Heart left ventricle (tissue), 16 donors: ENCODE results near the gene G0S2. TPM values are rescaled to one million over a fixed set of nuclear protein-coding genes. Genes with fewer than 3 reads are reported as not detected.
A peak's percentile ranks its signal among the peaks of the same experiment; 100 is the strongest.
"Not testable (repeated sequence)": the region's sequence is repeated elsewhere in the genome, so short reads cannot be mapped to it uniquely, and the experiment has no call there.

Source experiments
- ATAC-seq, 4 donors: fragments of 200-7000 bp; cut with Tn5 transposase; one replicate each; pipeline ENCODE4 v1.9.1; 2020 to 2022; ENCODE audit warnings: moderate library complexity in 4 of 4, mild to moderate bottlenecking in 3 of 4, moderate number of reproducible peaks in 1 of 4
- DNase-seq, 5 donors: peaks; one replicate each; pipeline ENCODE4 v3.0.0-alpha.2; 2020
- H3K27ac ChIP-seq, 12 donors: fragments of 200-600 bp; sonication (generic) in 4 of 12; one replicate each; pipeline versions ENCODE4 v1.5.0 to v1.8.0; 2016 to 2022; ENCODE audit warnings: mild to moderate bottlenecking in 2 of 12
- H3K27me3 ChIP-seq, 9 donors: fragments of 200-600 bp; sonication (generic) in 2 of 9; one replicate each; pipeline versions ENCODE4 v1.5.1 to v1.8.0; 2016 to 2022; ENCODE audit warnings: mild to moderate bottlenecking in 3 of 9
- H3K36me3 ChIP-seq, 9 donors: fragments of 200-600 bp; sonication (generic) in 2 of 9; one replicate each; pipeline versions ENCODE4 v1.5.0 to v1.8.0; 2018 to 2022; ENCODE audit warnings: mild to moderate bottlenecking in 2 of 9
- H3K4me1 ChIP-seq, 12 donors: fragments of 200-600 bp; sonication (generic) in 4 of 12; one replicate each; pipeline versions ENCODE4 v1.5.0 to v1.8.0; 2016 to 2022; ENCODE audit warnings: mild to moderate bottlenecking in 3 of 12
- H3K4me3 ChIP-seq, 12 donors: fragments of 200-600 bp; sonication (generic) in 4 of 12; one replicate each; pipeline versions ENCODE4 v1.5.0 to v1.8.0; 2017 to 2022; ENCODE audit warnings: mild to moderate bottlenecking in 9 of 12, moderate library complexity in 4 of 12
- H3K9me3 ChIP-seq, 12 donors: fragments of 200-600 bp; sonication (generic) in 4 of 12; one replicate each; pipeline versions ENCODE4 v1.5.0 to v1.8.0; 2016 to 2022; ENCODE audit warnings: mild to moderate bottlenecking in 1 of 12
- POLR2A ChIP-seq, 2 donors: fragments of 450-650 bp; IDR thresholded peaks; one replicate each; pipeline ENCODE4 v1.6.1; 2017; ENCODE audit warnings: antibody characterized with exemption in 2 of 2, mild to moderate bottlenecking in 2 of 2, moderate library complexity in 2 of 2
- WGBS, 4 donors: extraction: QIAGEN DNeasy Blood & Tissue Kit in 2 of 4; methylation state at CpG; one replicate each; pipeline versions ENCODE4 v1.1.5 to v1.1.7; 2013 to 2018; 5-methylcytosine and 5-hydroxymethylcytosine counted together
- intact Hi-C, 10 donors: fragments of 100-400 bp; cut with DNase I; formaldehyde crosslinking; loops; one replicate each; pipeline versions ENCODE4 v1.11.1 to v1.14.2; 2022
- polyA plus RNA-seq, 2 donors: library from polyadenylated mRNA; stranded (reverse); fragments of 200-250 nt; gene quantifications; one replicate each; pipeline ENCODE4 v1.2.3, GENCODE V29; 2013
- total RNA-seq, 9 donors: library from RNA; depleted of rRNA in 2 of 9; stranded (reverse); fragments of >200 nt in 2 of 9; fragmentation: NEBNext Ultra II Directional in 3 of 9; extraction: Animal tissue kit (Norgen Biotek cat#: 25700) in 3 of 9; gene quantifications; one replicate each; pipeline versions ENCODE4 v1.1.0 to v1.2.4, GENCODE V29; 2016 to 2023
- TF ChIP-seq, protein P1 (sequence below), 12 donors: fragments of 200-600 bp; sonication (generic) in 4 of 12; IDR thresholded peaks; one replicate each; pipeline versions ENCODE4 v1.5.0 to v1.8.0; 2018 to 2022; ENCODE audit warnings: antibody characterized with exemption in 12 of 12, mild to moderate bottlenecking in 5 of 12
- donor health status: ischemic (EF 13 %, LVEDD 7.1; RV severe dilation, severe dysfunction).
- donor health status: healthy with polysubstance abuse.
- donor health status: DM: no; HTN: yes; CAD: no.
- donor health status: DM: no; HTN: no; CAD: no.
- donor health status: ischemic (EF 25% LVEDD 6.9; RV normal size, moderate dysfunction).
- donor health status: ischemic (EF 25% LVEDD 5.7; RV mildly dilated, moderate dysfunction).
- donor health status: healthy.
- donor health status: DM: yes; HTN: yes; CAD: no.
- donor health status: ischemic (EF 35%, LVEDD 5.7; RV mildly dilated, moderate dysfunction).
- donor health status: nonischemic (EF 11% LVEDD 7.7; RV severe dilation, severe dysfunction).
- donor health status: DM: yes; HTN: yes; CAD: no.
- donor health status: PGD.
- donor health status: ischemic (EF 29% LVEDD 5.4; RV normal size, mild dysfunction).
- donor health status: nonischemic (EF 23%, LVEDD 6.1; RV moderate dilation, normal function).

Gene G0S2
- total and polyA plus RNA-seq, 11 donors, result 87.6 to 600 (median 212) TPM

DNA sequence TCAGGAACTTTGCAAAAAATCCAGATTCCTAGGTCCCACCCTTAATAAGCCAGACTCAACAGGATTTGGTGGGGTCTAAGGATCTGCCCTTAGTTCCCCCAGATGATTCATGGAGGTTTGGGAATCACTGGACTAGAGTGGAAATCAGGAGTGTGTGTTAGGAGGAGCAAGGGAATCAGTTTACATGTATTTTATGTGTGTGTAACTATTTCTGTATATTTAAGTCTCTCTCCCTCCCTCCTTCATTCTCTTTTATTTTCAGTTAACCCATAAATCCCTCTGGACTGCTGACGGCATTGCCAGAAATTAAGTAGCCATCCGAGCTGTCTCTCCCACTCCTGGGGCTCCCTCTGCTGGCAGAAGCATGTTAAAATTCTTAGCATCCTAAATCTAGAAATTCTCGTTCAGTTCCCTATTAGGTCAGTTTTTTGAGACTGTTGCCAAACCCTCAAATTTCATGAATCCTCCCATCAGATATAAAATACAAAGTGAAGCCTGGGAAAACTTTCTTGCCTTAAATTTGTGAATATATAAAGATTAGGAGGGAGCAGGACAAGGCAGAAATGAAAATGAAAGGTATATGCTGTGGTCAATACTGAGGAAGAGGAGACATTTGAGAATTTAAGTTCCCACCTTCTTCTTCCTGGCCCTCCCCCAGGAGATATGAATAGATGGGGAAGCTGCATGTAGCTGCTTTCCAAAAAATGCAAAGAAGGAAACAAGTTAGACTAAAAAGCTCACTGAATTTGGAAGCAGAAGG lies 17.7 kb downstream of the G0S2 start:
- intact Hi-C loops, result loop anchor here (1.0 to 10.0 kb wide), 19 partner anchors 50 to 124 kb away; no protein-coding TSS in a partner anchor
- Histone ChIP-seq H3K36me3 (no peaks in the 10 kb centered on the region), H3K9me3 (no peaks in the 10 kb centered on the region), H3K4me1 (peaks cover 0 to 46% (median 14%) of the 10 kb centered on the region in 12 donors), H3K4me3 (no peak overlapping the region), H3K27me3 (no peaks in the 10 kb centered on the region), H3K27ac (peak overlapping the region in 5 of 12 donors; percentile 17 to 56 (median 49))
- peak; percentile 68 to 85 (median 80) for DNase-seq
- TF ChIP-seq, protein P1, sequence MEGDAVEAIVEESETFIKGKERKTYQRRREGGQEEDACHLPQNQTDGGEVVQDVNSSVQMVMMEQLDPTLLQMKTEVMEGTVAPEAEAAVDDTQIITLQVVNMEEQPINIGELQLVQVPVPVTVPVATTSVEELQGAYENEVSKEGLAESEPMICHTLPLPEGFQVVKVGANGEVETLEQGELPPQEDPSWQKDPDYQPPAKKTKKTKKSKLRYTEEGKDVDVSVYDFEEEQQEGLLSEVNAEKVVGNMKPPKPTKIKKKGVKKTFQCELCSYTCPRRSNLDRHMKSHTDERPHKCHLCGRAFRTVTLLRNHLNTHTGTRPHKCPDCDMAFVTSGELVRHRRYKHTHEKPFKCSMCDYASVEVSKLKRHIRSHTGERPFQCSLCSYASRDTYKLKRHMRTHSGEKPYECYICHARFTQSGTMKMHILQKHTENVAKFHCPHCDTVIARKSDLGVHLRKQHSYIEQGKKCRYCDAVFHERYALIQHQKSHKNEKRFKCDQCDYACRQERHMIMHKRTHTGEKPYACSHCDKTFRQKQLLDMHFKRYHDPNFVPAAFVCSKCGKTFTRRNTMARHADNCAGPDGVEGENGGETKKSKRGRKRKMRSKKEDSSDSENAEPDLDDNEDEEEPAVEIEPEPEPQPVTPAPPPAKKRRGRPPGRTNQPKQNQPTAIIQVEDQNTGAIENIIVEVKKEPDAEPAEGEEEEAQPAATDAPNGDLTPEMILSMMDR (IDR thresholded peaks at IDR 0.05), result peak; percentile 78 to 94 (median 85)
- no peak for TF ChIP-seq POLR2A (IDR thresholded peaks at IDR 0.05)
- WGBS, 4 donors, result 0 to 4% (median 2%) methylated on average over 3 of the region's 3 CpGs
- peak in 3 of 4 donors; percentile 56 to 78 (median 61) for ATAC-seq

DNA sequence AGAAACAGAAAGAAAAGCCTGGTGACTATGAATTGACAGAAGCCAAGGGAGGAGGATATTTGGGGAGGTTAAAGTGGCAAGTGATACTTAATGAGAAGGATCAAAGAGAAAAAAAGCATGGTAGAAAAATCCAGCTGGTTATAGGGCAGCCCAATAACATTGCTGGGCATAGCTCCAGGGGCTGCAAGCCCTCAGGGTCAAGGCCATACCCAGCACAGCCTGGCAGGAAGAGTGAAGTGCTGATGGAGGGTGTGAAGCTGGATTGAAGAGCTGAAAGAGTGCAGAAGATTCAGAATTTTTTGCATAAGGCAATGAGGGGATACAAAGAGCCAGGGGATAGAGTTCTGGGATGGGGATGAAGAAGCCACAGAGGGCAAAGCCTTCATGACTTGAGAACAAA lies 21.5 kb downstream of the G0S2 start:
- Histone ChIP-seq H3K27me3 (no peaks in the 10 kb centered on the region), H3K9me3 (no peaks in the 10 kb centered on the region), H3K36me3 (no peaks in the 10 kb centered on the region), H3K27ac (no peak overlapping the region), H3K4me1 (peaks cover 0 to 26% (median 4%) of the 10 kb centered on the region in 12 donors), H3K4me3 (no peak overlapping the region)
- DNase-seq, result no peak
- TF ChIP-seq, protein P1 (IDR thresholded peaks at IDR 0.05), result no peak
- no peak for TF ChIP-seq POLR2A (IDR thresholded peaks at IDR 0.05)
- intact Hi-C loops, result loop anchor here in 3 of 10 donors (5.0 to 10.0 kb wide), 3 partner anchors 46 to 92 kb away; no protein-coding TSS in a partner anchor
- peak in 1 of 4 donors; percentile 45 for ATAC-seq

DNA sequence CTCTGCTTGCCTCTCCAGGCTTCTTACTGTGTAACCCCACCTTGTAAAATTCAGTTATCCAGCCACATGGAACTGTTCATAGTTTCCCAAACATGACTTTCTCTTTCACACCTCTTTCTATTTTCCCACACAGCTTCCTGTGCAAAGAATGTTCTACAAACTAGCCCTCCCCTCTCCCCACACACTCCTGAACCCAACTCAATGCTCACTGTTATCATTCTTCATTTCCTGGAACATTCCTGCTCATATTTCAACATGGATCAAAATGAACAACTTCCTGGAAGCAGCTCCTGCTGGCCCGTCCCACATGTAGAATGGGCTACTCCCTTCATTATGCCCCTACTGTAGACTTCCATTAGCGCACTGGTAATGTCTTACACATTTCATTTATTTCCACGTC lies 21.9 kb downstream of the G0S2 start:
- ATAC-seq (no peak), DNase-seq (no peak)
- Histone ChIP-seq H3K36me3 (no peaks in the 10 kb centered on the region), H3K9me3 (no peaks in the 10 kb centered on the region), H3K4me1 (peaks cover 0 to 21% (median 3%) of the 10 kb centered on the region in 12 donors), H3K4me3 (no peak overlapping the region), H3K27ac (no peak overlapping the region), H3K27me3 (no peaks in the 10 kb centered on the region)
- intact Hi-C loops, result loop anchor here in 3 of 10 donors (5.0 to 10.0 kb wide), 3 partner anchors 45 to 92 kb away; no protein-coding TSS in a partner anchor
- WGBS, 4 donors, result 72 to 90% (median 82%) methylated on average over 3 of the region's 3 CpGs
- TF ChIP-seq, protein P1 (IDR thresholded peaks at IDR 0.05), result no peak
- TF ChIP-seq POLR2A (IDR thresholded peaks at IDR 0.05), result no peak

DNA sequence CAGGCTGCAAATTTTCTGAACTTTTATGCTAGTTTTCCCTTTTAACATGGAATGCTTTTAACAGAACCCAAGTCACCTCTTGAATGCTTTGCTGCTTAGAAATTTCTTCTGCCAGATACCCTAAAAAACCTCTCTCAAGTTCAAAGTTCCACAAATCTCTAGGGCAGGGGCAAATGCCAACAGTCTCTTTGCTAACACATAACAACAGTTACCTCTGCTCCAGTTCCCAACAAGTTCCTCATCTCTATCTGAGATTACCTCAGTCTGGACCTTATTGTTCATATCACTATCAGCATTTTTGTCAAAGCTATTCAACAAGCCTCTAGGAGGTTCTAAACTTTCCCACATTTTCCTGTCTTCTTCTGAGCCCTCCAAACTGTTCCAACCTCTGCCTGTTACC lies 25.5 kb downstream of the G0S2 start:
- H3K27ac ChIP-seq, H3K27me3 ChIP-seq, DNase-seq, H3K36me3 ChIP-seq, H3K4me3 ChIP-seq, H3K9me3 ChIP-seq, ATAC-seq: not testable (repeated sequence)
- intact Hi-C loops, result loop anchor here in 1 of 10 donors (5.0 kb wide), 1 partner anchor 47 kb away; no protein-coding TSS in a partner anchor
- H3K4me1 ChIP-seq, result peaks cover 0 to 26% (median 11%) of the 10 kb centered on the region in 12 donors
